ENCODE data around the gene DYNC1I2. TPM values are rescaled to one million over a fixed set of nuclear protein-coding genes. Genes with fewer than 3 reads are reported as not detected.
"Not testable (repeated sequence)": the region's sequence is repeated elsewhere in the genome, so short reads cannot be mapped to it uniquely, and the experiment has no call there.

DYNC1I2 gene
- total RNA-seq, 2 experiments from 2014 or later = 41.5 to 44.1 TPM

DNA sequence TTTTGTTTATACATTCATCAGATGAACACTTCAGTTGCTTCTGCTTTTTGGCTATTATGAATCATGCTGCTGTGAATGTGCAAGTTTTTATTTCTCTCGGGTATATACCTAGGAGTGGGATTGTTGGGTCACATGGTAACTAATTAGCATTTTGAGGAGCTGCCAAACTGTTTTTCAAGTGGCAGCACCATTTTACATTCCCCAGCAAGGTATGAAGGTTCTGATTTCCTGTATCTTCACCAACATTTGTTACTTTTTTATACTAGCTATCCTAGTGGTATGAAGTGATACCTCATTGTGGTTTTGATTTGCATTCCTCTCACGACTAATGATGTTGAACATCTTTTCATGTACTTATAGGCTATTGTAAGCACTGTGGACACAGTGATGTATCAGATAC is 53.9 kb downstream of the DYNC1I2 start:
- H3K27me3 Mint-ChIP-seq = no peaks in the 10 kb centered on the region
- no peak for DNase-seq
- H3K9me3 Mint-ChIP-seq = no peaks in the 10 kb centered on the region
- peaks cover 22% of the 10 kb centered on the region for H3K36me3 Mint-ChIP-seq
- no peak overlapping the region for H3K4me3 Mint-ChIP-seq
- no peaks in the 10 kb centered on the region for H3K4me1 Mint-ChIP-seq
- H3K27ac Mint-ChIP-seq = no peak overlapping the region

DNA sequence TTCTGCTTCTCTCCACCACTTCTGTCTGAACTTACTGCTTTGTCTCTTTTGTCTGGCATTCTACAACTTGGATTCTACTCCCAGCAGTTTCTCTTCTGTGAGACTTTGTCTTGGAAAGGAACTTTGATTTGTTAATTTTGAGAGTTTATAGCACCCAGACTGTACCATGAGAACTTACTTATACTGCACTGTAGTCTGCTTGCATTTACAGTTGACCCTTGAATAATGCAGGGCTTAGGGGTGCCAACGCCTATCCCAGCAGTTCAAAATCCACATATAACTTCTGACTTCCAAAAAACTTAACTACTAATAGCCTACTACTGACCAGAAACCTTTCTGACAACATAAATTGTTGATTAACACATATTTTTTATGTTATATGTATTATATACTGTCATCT is 55.5 kb downstream of the DYNC1I2 start:
- H3K27me3 Mint-ChIP-seq = no peaks in the 10 kb centered on the region

DNA sequence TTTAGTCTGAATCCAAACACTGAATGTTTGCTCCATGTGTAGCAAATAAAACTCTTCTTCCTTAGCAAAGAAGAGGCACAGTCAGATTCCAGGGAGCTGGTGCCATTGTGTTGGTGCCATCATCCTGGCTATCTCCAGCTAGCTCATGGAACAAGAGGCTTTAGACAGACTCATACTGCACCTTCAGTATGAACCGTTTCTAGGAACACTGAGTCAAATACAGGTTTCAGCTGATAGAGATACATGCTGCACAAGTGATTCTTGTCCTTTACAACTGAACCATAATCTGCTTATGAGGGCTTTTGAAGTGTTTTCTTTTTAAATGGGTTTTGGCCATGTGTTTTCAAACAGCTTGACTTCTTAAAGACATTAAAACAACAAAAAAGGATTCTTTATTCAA is 57.9 kb downstream of the DYNC1I2 start:
- Mint-ChIP-seq H3K4me3 (no peak overlapping the region), H3K9me3 (no peaks in the 10 kb centered on the region), H3K27ac (no peak overlapping the region), H3K27me3 (no peaks in the 10 kb centered on the region), H3K4me1 (no peaks in the 10 kb centered on the region), H3K36me3 (peaks cover 17% of the 10 kb centered on the region)
- DNase-seq = no peak

More for the DNA sequence above, 55.5 kb downstream of the DYNC1I2 start:
- peaks cover 14% of the 10 kb centered on the region for H3K36me3 Mint-ChIP-seq
- no peaks in the 10 kb centered on the region for H3K4me1 Mint-ChIP-seq
- no peak overlapping the region for H3K27ac Mint-ChIP-seq
- no peak for DNase-seq
- H3K4me3 Mint-ChIP-seq = no peak overlapping the region
- no peaks in the 10 kb centered on the region for H3K9me3 Mint-ChIP-seq

DNA sequence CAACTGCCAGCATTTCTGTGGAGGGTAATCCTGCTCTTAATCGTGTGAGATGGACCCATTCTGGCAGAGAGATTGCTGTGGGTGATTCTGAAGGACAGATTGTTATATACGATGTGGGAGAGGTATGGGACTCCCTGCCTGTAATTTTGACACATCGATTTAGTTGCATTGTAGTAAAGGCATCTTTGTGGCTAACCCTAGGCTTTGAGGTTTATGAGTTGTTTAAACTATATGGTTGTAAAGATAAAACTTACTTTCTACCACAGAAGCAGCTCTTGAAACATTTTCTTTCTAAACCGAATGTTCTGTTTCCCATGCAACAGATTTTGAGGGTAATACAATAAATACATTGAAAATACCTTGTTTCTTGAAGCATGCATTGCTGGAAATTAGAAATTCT is 58.5 kb downstream of the DYNC1I2 start:
- H3K27me3 Mint-ChIP-seq = no peaks in the 10 kb centered on the region
- H3K36me3 Mint-ChIP-seq = peaks cover 17% of the 10 kb centered on the region
- H3K4me1 Mint-ChIP-seq = no peaks in the 10 kb centered on the region
- H3K27ac Mint-ChIP-seq = no peak overlapping the region
- no peak overlapping the region for H3K4me3 Mint-ChIP-seq
- H3K9me3 Mint-ChIP-seq = no peaks in the 10 kb centered on the region
- no peak for DNase-seq

DNA sequence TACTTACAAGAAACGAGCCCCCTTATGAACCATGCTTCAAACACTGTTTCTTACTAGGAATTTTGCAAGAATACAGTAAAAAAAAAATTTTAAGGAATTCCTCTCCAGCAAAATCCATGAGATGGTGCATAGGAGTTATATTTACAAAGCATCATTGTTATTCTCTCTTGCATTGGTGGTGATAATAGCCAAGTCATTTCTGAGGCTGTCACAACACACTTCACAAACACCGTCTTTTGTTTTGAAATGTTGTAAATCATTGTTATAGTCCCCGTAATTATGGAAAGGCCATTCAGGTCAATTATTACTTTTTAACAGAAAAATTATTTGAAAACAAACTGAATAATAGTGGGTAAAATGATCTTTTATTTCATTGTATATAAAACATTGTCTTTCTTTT is 60.1 kb downstream of the DYNC1I2 start:
- H3K36me3 Mint-ChIP-seq = peaks cover 13% of the 10 kb centered on the region
- H3K4me3 Mint-ChIP-seq = no peak overlapping the region
- no peaks in the 10 kb centered on the region for H3K9me3 Mint-ChIP-seq
- no peaks in the 10 kb centered on the region for H3K4me1 Mint-ChIP-seq
- H3K27me3 Mint-ChIP-seq = no peaks in the 10 kb centered on the region
- DNase-seq = no peak
- no peak overlapping the region for H3K27ac Mint-ChIP-seq

DNA sequence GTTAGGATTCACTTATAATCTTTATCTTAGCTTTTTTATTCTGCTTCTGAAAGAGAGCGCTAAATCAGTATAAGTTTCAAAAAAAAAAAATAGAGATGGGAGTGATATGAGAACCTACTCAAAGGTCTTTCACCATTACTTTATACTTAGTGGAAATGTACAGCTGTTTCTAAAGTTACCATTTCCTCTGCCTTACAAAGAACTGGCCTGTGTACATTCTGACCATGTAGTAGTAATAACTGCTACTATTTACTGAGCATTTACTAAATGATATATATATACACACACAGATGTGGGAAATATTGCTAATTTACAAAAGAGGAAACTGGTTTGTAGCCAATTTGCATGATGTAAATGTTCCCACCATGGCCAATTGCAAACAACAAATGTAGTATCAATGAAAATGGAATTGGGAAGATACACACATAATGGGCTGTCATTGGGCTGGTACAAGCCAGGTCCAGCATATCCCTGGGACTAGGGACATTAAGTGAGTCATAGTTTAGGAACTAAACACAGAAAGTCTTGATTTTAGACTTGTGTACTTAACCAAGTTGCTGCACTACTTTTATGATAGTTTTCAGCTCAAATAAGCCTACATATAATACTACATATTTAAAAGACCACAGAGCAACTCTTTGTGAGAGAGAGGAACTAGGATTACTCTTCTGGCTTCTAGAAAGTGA is 67.1 kb downstream of the DYNC1I2 start:
- Mint-ChIP-seq H3K4me1 (no peaks in the 10 kb centered on the region), H3K4me3 (no peak overlapping the region), H3K36me3 (peaks cover 48% of the 10 kb centered on the region), H3K9me3 (peaks cover 15% of the 10 kb centered on the region), H3K27ac (no peak overlapping the region), H3K27me3 (no peaks in the 10 kb centered on the region)
- no peak for DNase-seq

DNA sequence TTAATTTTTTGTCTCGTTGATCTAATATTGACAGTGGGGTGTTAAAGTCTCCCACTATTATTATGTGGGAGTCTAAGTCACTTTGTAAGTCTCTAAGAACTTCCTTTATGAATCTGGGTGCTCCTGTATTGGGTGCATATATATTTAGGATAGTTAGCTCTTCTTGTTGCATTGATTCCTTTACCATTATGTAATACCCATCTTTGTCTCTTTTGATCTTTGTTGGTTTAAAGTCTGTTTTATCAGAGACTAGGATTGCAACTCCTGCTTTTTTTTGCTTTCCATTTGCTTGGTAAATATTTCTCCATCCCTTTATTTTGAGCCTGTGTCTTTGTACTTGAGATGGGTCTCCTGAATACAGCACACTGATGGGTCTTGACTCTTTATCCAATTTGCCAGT is 71.5 kb downstream of the DYNC1I2 start:
- H3K27ac Mint-ChIP-seq = not testable (repeated sequence)

DNA sequence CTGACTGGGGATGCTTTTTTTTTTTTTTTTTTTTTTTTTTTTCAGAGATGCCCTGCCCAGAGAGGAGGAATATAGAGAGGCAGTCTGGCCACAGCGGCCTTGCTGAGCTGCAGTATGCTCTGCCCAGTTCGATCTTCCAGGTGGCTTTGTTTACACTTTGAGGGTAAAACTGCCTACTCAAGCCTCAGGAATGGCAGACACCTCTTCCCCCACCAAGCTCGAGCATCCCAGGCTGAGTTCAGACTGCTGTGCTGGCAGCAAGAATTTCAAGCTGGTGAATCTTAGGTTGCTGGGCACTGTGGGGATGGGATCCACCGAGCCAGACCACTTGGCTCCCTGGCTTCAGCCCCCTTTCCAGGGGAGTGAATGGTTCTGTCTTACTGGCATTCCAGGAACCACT is 73.9 kb downstream of the DYNC1I2 start:
- Mint-ChIP-seq H3K9me3 (peaks cover 15% of the 10 kb centered on the region), H3K36me3 (peaks cover 58% of the 10 kb centered on the region)
- not testable (repeated sequence) for H3K4me1 Mint-ChIP-seq, DNase-seq, H3K27me3 Mint-ChIP-seq, H3K4me3 Mint-ChIP-seq, H3K27ac Mint-ChIP-seq

More for the DNA sequence above, 71.5 kb downstream of the DYNC1I2 start:
- Mint-ChIP-seq H3K36me3 (peaks cover 71% of the 10 kb centered on the region), H3K9me3 (peaks cover 20% of the 10 kb centered on the region)
- H3K27me3 Mint-ChIP-seq, DNase-seq, H3K4me1 Mint-ChIP-seq, H3K4me3 Mint-ChIP-seq: not testable (repeated sequence)

DNA sequence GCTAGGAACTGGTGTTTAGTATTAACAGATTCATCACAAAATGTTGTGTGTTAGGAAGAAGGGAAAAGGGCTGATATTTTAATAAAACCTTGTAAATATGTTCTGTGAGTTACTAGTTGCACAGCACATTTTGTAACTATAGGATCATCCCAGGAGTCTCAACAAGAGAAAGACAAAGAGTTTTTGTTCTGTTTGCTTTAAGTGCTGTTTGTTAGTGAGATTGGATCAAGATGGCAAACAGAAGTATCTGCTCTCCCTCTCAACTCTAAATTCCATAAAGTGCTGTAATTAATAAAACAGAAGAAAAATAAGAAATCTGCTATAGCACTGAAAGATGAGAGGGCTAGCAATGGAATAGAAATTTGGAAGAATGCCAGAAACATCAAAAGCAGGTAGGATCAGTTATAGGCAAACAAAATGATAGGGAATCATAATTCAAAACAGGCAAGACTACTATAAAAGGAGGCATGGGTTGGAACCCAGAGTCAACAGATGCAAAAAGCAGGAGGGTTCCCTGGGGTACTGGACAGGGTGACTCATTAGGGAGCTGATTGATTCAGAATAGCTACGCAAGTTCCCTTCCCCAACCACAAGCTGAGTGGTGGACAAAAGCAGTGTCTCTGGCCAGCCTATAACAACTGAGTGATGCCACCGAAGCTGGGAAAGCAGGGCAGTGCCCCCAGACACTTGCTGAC is 75.8 kb downstream of the DYNC1I2 start:
- H3K27me3 Mint-ChIP-seq = no peaks in the 10 kb centered on the region
- DNase-seq = no peak
- H3K4me3 Mint-ChIP-seq = no peak overlapping the region
- H3K27ac Mint-ChIP-seq = no peak overlapping the region
- H3K9me3 Mint-ChIP-seq = peaks cover 13% of the 10 kb centered on the region
- peaks cover 45% of the 10 kb centered on the region for H3K36me3 Mint-ChIP-seq
- H3K4me1 Mint-ChIP-seq = no peaks in the 10 kb centered on the region

DNA sequence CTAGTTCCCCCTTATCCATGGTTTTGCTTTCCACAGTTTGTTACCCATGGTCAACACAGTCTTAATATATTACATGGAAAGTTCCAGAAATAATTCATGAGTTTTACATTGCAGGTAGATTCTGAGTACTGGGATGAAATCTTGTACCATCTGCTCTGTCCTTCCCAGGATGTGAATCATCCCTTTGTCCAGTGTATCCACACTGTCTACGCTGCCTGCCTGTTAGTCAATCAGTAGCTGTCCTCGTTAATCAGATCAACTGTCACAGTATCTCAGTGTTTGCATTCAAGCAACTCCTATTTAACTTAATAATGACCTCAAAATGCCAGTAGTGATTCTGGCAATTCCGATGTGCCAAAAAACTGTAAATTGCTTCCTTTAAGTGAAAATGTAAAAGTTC is 76.3 kb downstream of the DYNC1I2 start:
- H3K4me1 Mint-ChIP-seq = no peaks in the 10 kb centered on the region
- no peak for DNase-seq
- H3K36me3 Mint-ChIP-seq = peaks cover 39% of the 10 kb centered on the region
- H3K27me3 Mint-ChIP-seq = no peaks in the 10 kb centered on the region
- peaks cover 7% of the 10 kb centered on the region for H3K9me3 Mint-ChIP-seq
- no peak overlapping the region for H3K4me3 Mint-ChIP-seq
- no peak overlapping the region for H3K27ac Mint-ChIP-seq

DNA sequence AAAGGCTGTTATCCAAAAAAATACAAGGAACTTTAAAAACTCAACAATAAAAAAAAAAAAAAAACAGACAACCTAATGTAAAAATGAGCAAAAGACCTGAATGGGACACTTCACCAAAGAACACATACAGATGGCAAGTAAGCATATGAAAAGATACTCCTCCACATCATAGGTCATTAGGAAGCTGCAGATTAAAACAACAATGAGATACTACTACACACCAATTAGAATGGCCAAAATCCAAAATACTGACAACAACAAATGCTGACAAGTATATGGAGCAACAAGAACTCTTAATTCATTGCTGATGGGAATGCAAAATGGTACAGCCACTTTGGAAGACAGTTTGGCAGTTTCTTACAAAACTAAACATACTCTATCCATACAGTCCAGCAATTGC is 84.2 kb downstream of the DYNC1I2 start:
- Mint-ChIP-seq H3K9me3 (peaks cover 9% of the 10 kb centered on the region), H3K36me3 (peaks cover 29% of the 10 kb centered on the region), H3K27me3 (no peaks in the 10 kb centered on the region), H3K4me1 (no peaks in the 10 kb centered on the region), H3K4me3 (no peak overlapping the region), H3K27ac (no peak overlapping the region)
- DNase-seq = no peak

DNA sequence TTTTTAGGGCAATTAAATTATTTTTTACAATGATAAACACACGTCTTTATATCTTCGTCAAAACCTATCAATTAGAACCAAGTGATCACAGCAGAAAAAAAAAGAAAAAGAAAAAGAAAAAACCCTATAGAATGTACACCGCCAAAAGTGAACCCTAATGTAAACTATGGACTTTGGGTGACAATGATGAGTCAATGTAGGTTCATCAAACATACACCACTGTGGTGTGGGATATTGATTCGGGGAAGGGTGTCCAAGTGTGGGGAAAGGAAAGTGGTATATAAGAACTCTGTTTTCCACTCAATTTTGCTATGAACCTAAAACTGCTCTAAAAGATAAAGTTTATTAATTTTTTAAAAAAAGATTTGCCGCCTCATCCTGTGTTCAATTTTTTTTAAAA is 85.1 kb downstream of the DYNC1I2 start:
- Mint-ChIP-seq H3K36me3 (peaks cover 31% of the 10 kb centered on the region), H3K4me1 (no peaks in the 10 kb centered on the region), H3K9me3 (peaks cover 10% of the 10 kb centered on the region), H3K27ac (no peak overlapping the region), H3K27me3 (no peaks in the 10 kb centered on the region), H3K4me3 (no peak overlapping the region)
- no peak for DNase-seq

DNA sequence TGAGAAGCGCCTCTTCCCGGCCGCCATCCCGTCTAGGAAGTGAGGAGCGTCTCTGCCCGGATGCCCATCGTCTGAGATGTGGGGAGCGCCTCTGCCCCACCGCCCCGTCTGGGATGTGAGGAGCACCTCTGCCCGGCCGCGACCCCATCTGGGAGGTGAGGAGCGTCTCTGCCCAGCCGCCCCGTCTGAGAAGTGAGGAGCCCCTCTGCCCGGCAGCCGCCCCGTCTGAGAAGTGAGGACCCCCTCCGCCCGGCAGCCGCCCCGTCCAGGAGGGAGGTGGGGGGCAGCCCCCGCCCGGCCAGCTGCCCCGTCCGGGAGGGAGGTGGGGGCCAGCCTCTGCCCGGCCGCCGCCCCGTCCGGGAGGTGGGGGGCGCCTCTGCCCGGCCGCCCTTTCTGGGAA is 87.3 kb downstream of the DYNC1I2 start:
- not testable (repeated sequence) for H3K4me1 Mint-ChIP-seq, H3K4me3 Mint-ChIP-seq, H3K27me3 Mint-ChIP-seq, H3K27ac Mint-ChIP-seq, DNase-seq
- Mint-ChIP-seq H3K36me3 (peaks cover 34% of the 10 kb centered on the region), H3K9me3 (peaks cover 17% of the 10 kb centered on the region)

DNA sequence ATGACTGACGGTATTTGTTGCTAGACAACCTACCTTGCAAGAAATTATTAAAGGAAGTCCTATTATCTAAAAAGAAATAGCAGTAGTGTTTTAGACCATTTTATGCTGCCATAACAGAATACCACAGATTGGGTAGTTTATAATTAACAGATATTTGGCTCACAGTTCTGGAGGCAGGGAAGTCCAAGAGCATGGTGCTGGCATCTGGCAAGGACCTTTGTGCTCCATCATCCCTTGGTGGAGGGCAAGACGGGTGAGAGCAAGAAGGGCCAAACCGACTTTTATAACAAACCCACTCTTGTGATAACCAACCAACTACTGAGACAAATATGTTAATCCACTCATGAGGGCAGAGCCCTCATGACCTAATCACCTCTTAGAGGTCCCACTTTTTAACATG is 91.2 kb downstream of the DYNC1I2 start:
- DNase-seq = no peak
- no peaks in the 10 kb centered on the region for H3K27me3 Mint-ChIP-seq
- H3K36me3 Mint-ChIP-seq = peaks cover 37% of the 10 kb centered on the region

DNA sequence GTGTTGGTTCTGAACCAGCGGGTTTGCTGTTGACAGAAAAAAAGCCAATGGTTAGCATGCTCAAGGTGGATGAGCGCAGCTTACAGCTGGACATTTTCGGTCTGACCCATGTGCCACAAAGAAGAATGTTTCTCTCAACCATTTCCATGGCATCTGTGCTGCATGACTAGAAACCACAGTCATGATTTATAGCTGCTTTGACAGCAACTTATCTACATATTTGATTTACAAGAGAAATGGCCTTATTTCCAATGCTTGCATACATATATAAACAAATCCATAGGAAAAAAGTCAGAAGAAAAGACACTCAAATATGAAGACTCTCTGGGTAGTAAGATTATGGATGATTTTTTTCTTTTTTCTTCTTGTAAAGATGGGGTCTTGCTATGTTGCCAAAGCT is 98.2 kb downstream of the DYNC1I2 start:
- H3K36me3 Mint-ChIP-seq = peaks cover 47% of the 10 kb centered on the region

More for the DNA sequence above, 91.2 kb downstream of the DYNC1I2 start:
- H3K27ac Mint-ChIP-seq = no peak overlapping the region
- peaks cover 8% of the 10 kb centered on the region for H3K9me3 Mint-ChIP-seq
- H3K4me3 Mint-ChIP-seq = no peak overlapping the region
- no peaks in the 10 kb centered on the region for H3K4me1 Mint-ChIP-seq

More for the DNA sequence above, 98.2 kb downstream of the DYNC1I2 start:
- no peak for DNase-seq
- no peak overlapping the region for H3K4me3 Mint-ChIP-seq
- H3K27ac Mint-ChIP-seq = no peak overlapping the region
- H3K27me3 Mint-ChIP-seq = no peaks in the 10 kb centered on the region
- H3K9me3 Mint-ChIP-seq = no peaks in the 10 kb centered on the region
- no peaks in the 10 kb centered on the region for H3K4me1 Mint-ChIP-seq
